ENCODE results near the gene ARHGEF3.
"Not testable (repeated sequence)": the region's sequence is repeated elsewhere in the genome, so short reads cannot be mapped to it uniquely, and the experiment has no call there.

Gene ARHGEF3

GRCh38 chr3:56725175-56725574, 76.6 kb downstream of the ARHGEF3 start:
- peak; percentile 24 to 36 for DNase-seq (ENCODE audit: low read depth in 2 of 2)

DNA sequence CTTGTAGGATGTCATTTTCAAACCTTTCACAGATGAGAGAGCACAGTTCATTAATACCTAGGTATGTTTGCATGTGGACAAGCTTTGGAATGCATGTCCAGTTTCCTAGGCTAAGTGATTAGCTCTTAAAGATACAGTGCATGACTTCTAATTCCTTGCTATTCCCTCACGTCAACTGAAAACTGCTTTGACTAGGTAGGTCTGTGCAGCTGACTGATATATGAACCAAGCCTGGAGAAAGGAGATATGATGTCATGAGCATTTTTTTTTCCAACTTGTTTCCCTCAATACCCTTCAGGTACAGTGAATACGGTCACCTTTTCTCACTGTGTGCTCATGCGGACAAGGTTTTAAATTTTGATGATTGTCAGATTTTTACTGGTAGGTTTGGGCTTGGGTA, 77.1 kb downstream of the ARHGEF3 start:
- DNase-seq (ENCODE audit: low read depth in 2 of 2): no peak

GRCh38 chr3:56720849-56721248, 80.9 kb downstream of the ARHGEF3 start:
- no peak for DNase-seq (ENCODE audit: low read depth in 2 of 2)

DNA sequence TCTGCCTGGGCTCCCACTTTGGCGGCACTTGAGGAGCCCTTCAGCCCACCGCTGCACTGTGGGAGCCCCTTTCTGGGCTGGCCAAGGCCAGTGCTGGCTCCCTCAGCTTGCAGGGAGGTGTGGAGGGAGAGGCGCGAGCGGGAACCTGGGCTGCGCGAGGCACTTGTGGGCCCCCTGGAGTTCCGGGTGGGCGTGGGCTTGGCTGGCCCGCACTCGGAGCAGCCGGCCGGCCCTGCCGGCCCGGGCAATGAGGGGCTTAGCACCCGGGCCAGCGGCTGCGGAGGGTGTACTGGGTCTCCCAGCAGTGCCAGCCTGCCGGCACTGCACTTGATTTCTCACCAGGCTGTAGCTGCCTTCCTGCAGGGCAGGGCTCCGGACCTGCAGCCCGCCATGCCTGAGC, 82.9 kb downstream of the ARHGEF3 start:
- not testable (repeated sequence) for DNase-seq (ENCODE audit: low read depth in 2 of 2)

DNA sequence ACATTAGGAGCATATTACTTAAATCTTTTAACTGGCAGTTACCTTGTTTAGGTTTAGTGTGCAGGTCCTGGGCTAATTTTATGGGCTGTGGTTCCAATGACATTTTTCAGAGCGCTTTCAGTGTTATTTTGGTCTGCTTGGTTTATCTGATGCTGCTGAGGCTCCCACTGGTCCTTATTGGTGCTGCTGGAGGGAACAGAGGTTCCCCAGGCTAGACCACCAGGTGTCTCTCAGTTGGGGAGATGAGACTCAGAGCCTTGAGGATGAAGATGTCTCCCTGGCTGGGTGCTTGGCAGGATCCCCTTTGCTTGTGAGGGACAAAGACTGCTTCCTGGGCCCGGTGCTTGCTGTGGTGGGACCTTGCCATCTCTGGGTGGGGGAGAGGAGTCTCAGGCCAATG, 90.4 kb downstream of the ARHGEF3 start:
- no peak for DNase-seq (ENCODE audit: low read depth in 2 of 2)

- DNase-seq (ENCODE audit: low read depth in 2 of 2): not testable (repeated sequence)
Observed at GRCh38 chr3:56707412-56707811, 94.3 kb downstream of the ARHGEF3 start.

DNA sequence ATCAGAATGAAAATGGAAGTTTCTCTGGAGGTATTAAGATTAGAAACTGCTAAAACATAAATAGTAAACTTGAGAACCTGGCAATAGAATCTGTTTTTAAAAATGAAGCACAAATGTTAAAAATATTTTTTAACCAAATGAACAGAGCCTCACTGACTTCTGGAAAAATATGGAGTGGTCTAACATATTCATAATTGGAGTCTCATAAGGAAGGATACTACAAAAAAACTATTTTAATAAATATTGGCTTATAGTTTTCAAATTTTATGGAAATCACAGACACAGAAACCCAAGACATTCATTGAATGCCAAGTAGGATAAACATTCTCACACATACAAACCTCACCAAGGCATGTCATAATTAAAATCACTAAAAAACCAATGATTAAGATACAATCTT, 95.1 kb downstream of the ARHGEF3 start:
- no peak for DNase-seq (ENCODE audit: low read depth in 2 of 2)

DNA sequence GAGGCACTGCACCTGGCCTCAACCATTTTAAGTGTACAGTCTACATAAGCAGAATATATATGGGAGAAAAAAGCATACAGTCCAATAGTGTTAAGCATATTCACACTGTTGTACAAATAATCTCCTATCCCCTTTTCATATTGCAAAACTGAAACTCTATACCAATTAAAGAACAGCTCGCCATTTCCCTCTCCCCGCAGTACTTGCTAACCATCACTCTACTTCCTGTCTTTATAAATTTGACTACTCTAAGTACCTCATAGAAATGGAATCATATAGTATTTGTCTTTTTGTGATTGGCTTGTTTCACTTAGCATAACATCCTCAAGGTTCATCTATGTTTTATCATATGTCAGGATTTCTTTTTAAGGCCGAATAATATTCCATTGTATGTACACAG, 97.0 kb downstream of the ARHGEF3 start:
- no peak for DNase-seq (ENCODE audit: low read depth in 2 of 2)

- DNase-seq (ENCODE audit: low read depth in 2 of 2): peak in 1 of 2 donors; percentile 16
Observed at GRCh38 chr3:56702490-56703315, 99.0 kb downstream of the ARHGEF3 start.

GRCh38 chr3:56700151-56700550, 101.6 kb downstream of the ARHGEF3 start:
- no peak for DNase-seq (ENCODE audit: low read depth in 2 of 2)

GRCh38 chr3:56694867-56695683, 106.7 kb downstream of the ARHGEF3 start:
- no peak for DNase-seq (ENCODE audit: low read depth in 2 of 2)

- no peak for DNase-seq (ENCODE audit: low read depth in 2 of 2)
Observed at GRCh38 chr3:56693750-56694149, 108.0 kb downstream of the ARHGEF3 start.

GRCh38 chr3:56692520-56693433, 109.0 kb downstream of the ARHGEF3 start:
- not testable (repeated sequence) for DNase-seq (ENCODE audit: low read depth in 2 of 2)

DNA sequence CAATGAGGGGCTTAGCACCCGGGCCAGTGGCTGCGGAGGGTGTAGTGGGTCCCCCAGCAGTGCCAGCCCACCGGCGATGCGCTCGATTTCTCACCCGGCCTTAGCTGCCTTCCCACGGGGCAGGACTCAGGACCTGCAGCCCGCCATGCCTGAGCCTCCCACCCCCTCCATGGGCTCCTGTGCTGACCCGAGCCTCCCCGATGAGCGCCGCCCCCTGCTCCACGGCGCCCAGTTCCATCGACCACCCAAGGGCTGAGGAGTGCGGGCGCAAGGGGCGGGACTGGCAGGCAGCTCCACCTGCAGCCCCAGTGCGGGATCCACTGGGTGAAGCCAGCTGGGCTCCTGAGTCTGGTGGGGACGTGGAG, 109.8 kb downstream of the ARHGEF3 start:
- DNase-seq (ENCODE audit: low read depth in 2 of 2): not testable (repeated sequence)

DNA sequence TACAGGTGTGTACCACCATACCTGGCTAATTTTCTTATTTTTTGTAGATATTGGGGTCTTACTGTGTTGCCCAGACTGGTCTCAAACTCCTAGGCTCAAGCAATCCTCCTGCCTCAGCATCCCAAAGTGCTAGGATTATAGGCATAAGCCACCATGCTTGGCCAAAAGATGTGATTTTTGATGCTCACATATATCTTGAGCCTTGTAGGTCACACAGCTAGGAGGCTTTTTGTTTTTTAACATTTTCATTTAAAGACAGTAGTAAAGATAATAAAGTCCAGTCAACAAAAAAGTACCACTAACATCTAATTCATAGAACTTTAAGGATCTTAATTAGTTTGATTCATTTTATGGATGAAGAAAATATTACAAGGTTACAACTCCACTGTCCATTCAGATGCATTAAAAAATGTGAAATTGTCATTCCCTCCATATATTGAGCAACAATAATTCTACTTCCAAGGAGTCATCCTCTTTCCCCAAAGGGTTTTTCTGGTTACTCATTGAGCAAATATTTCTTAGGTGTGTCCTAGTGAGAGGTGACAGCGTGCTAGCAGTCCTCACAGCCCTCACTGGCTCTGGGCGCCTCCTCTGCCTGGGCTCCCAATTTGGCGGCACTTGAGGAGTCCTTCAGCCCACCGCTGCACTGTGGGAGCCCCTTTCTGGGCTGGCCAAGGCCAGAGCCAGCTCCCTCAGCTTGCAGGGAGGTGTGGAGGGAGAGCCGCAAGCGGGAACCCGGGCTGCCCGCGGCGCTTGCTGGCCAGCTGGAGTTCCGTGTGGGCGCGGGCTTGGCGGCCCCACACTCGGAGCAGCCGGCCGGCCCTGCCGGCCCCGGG, 110.4 kb downstream of the ARHGEF3 start:
- no peak for DNase-seq (ENCODE audit: low read depth in 2 of 2)

DNA sequence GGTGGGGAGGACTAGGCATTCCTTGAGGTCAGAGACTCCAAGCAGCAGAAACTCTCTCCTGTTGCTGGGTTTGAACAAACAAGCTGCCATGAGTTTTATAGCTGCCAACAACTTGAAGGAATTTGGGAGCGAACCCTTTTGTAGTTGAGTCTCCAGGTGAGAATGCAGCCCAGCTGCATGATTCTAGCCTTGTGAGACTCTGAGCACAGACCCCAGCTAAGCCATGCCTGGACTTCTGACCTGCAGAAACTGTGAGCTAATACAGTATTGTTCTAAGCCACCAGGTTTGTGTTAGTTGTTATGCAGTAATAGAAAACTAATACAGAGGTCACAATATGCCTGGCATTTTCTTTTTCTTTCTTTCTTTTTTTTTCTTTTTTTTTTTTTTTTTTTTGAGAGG, 112.4 kb downstream of the ARHGEF3 start:
- DNase-seq (ENCODE audit: low read depth in 2 of 2): no peak

GRCh38 chr3:56688191-56688590, 113.6 kb downstream of the ARHGEF3 start:
- DNase-seq (ENCODE audit: low read depth in 2 of 2): no peak

DNA sequence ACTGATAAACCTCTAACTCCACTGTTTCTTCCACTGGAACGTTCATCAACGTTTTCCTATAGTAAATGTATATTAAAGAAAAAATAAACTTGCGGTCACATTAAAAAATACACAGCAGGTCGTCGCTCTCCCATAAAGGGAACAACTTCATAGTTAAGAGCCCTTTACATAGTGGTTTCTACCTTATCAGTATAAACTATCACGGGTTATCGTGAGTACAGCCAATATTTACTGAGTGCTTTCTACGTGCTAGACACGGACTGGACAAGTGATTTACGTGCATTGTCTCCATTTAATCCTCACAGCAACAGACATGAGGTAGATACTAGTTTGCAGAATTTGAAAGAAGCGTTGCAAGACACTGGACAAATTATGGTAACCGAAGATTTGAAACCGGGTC, 117.7 kb downstream of the ARHGEF3 start:
- no peak for DNase-seq (ENCODE audit: low read depth in 2 of 2)

DNA sequence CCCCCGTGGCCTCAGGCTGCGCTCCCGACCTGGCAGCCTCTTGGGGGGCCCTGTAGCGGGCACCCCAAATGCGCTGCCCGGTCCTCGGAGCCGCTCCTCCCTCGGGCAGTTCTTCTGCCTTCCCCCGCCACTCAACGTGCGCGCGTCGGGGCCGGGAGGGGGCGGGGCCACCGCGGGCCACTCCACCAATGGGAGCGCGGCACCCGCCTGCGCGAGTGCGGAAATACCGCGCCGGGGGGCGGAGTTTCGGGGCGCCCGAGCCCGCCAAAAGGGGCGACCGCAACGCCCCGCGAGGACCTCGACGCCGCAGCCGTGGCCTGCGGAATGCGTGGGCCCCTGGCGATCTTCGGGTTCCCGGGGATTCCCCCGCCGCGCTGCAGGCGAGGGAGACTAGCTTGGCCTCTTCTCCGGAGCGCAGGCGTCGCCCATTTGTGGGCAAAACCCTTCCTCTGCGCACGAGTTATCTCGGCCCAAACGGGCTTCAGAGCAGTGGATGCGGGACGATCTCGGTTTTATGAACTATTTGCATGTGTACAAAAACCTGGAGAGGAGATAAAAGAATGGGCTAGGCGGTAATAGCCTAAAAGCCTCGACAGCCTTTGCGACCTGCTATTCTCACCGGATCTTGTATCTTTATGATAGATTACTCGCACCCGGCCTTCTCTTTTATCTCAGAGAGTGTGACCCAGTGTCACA, 118.5 kb downstream of the ARHGEF3 start, which contains the start of gene TASOR:
Gene TASOR (minus strand): TSS at position 144 of the 696 bp plus-strand sequence. CDS start 259 bp downstream, outside the sequence.
- peak; percentile 69 to 77 for DNase-seq (ENCODE audit: low read depth in 2 of 2)

DNA sequence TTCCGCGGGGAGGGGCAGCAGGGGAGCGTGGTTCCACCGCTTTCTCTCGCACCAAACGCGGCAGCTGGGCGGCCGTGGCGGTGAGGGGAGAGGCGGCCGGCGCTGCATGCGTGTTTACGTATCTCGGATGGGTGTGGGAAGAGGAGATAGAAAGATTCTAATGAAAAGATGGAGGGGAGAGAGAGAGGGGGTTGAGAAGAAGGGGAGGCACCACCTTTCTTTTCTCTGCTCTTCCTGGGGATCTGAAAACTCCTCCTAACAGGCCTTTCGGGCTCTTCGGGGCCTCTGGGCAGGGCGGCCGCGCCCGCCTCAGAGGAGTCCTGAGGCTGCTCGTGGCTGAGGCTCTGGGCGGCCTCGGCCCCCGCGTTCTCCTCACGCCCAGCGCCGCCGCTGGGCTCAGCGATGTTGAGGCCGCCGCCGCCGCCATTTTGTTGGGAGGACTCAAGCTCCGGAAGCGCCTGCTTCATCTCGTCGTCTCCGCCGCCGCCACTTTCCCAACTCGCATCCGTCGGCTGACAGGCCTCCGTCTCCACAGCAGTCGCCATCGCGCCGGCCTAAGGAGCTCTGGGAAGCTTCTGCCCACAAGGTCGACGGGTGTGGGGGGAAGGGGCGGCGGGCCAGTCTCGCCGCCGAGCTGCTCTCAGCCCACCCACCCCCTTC, 119.2 kb downstream of the ARHGEF3 start:
- DNase-seq (ENCODE audit: low read depth in 2 of 2): peak; percentile 47 to 59
